Lung (tissue), 12 donors: Measurements from ENCODE around the gene FILIP1. TPM values are rescaled to one million over a fixed set of nuclear protein-coding genes. Genes with fewer than 3 reads are reported as not detected.

Source experiments
- ATAC-seq: fragments of 200-7000 bp; cut with Tn5 transposase; one replicate; pipeline ENCODE4 v1.9.1; 2020; ENCODE audit warnings: moderate number of reproducible peaks; ENCODE audit not compliant: insufficient read depth, low FRiP score
- DNase-seq, 3 donors: peaks; one replicate each; pipeline ENCODE4 v3.0.0-alpha.2; 2013 to 2017
- H3K27ac ChIP-seq, 2 donors: one replicate each; pipeline ENCODE4 v1.5.1; 2013; ENCODE audit warnings: mild to moderate bottlenecking in 2 of 2, moderate library complexity in 2 of 2, control low read depth in 1 of 2, inconsistent platforms in 1 of 2, low read depth in 1 of 2, low read length in 1 of 2
- H3K27me3 ChIP-seq, 3 donors: one replicate each; pipeline ENCODE4 v1.5.1; 2013; ENCODE audit warnings: low read length in 2 of 3; ENCODE audit not compliant: control insufficient read depth in 3 of 3, insufficient read depth in 3 of 3
- H3K36me3 ChIP-seq, 4 donors: one replicate each; pipeline ENCODE4 v1.5.1; 2013; ENCODE audit warnings: low read length in 4 of 4, mild to moderate bottlenecking in 1 of 4, moderate library complexity in 1 of 4; ENCODE audit not compliant: control insufficient read depth in 4 of 4, insufficient read depth in 4 of 4
- H3K4me1 ChIP-seq, 5 donors: one replicate each; pipeline ENCODE4 v1.5.1; 2013; ENCODE audit warnings: low read length in 5 of 5, mild to moderate bottlenecking in 2 of 5, moderate library complexity in 1 of 5; ENCODE audit not compliant: control insufficient read depth in 5 of 5, insufficient read depth in 5 of 5
- H3K4me3 ChIP-seq: one replicate; pipeline ENCODE4 v1.5.1; 2013; ENCODE audit warnings: mild to moderate bottlenecking, control low read depth, moderate library complexity
- H3K9ac ChIP-seq, 2 donors: one replicate each; pipeline ENCODE4 v1.5.1; 2013; ENCODE audit warnings: low read length in 2 of 2, control low read depth in 1 of 2; ENCODE audit not compliant: insufficient read depth in 1 of 2
- H3K9me3 ChIP-seq, 4 donors: one replicate each; pipeline ENCODE4 v1.5.1; 2013; ENCODE audit warnings: low read length in 3 of 4, mild to moderate bottlenecking in 1 of 4, moderate library complexity in 1 of 4; ENCODE audit not compliant: control insufficient read depth in 4 of 4, insufficient read depth in 3 of 4
- WGBS, 2 donors: extraction: QIAGEN DNeasy Blood & Tissue Kit; methylation state at CpG; one replicate each; pipeline ENCODE4 v1.1.7; 2013; 5-methylcytosine and 5-hydroxymethylcytosine counted together
- polyA plus RNA-seq, 2 donors: library from polyadenylated mRNA; stranded (reverse); fragments of 200-250 nt; gene quantifications; one replicate each; pipeline ENCODE4 v1.2.1, GENCODE V29; 2013
- total RNA-seq, 2 donors: library from RNA; depleted of rRNA in 1 of 2; stranded (reverse); fragments of >200 nt in 1 of 2; gene quantifications; one replicate each; pipeline ENCODE4 v1.2.1, GENCODE V29; 2014 to 2021
- TF ChIP-seq, protein P1 (sequence below): IDR thresholded peaks from 2 replicates; pipeline ENCODE4 v1.5.1; 2012; ENCODE audit warnings: mild to moderate bottlenecking; ENCODE audit errors: control extremely low read depth, extremely low read depth
- donor health status: control.
- donor health status: control.
- donor health status: Bipolar disorder and iron deficiency.
- donor health status: healthy.
- donor health status: DM: yes; HTN: yes; CAD: no.

The FILIP1 gene
- total and polyA plus RNA-seq, 4 donors: 5.6 to 24.1 (median 11.1) TPM

DNA sequence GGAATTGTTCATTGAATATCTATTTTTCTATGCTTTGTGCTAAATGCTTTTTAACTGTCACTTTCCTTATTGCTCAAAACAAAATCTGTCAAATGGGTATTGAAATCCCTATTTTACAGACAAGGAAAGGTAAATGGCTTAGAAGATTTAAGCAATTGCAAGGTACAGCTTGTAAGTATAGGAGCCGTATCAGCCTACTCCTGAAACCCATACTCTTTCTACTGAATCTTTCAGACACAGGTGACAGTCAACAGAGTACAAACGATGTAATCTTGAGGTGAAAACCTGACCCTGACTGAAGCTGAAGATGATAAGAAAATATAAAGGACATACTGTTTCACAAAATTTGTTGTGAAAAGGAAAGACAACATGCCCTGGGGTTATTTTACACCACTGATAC is 243.0 kb downstream of the FILIP1 start:
- no peak overlapping the region for H3K4me3 ChIP-seq
- no peak for ATAC-seq
- peaks cover 0 to 6% (median 3%) of the 10 kb centered on the region in 3 donors for H3K27me3 ChIP-seq
- H3K27ac ChIP-seq: no peak overlapping the region
- no peaks in the 10 kb centered on the region for H3K4me1 ChIP-seq
- H3K9ac ChIP-seq: no peak overlapping the region
- DNase-seq: no peak
- no peaks in the 10 kb centered on the region for H3K9me3 ChIP-seq
- peaks cover 2 to 13% (median 6%) of the 10 kb centered on the region in 4 donors for H3K36me3 ChIP-seq
- 84 to 95% methylated on average over 2 of the region's 2 CpGs for WGBS, 2 donors
- TF ChIP-seq, protein P1, sequence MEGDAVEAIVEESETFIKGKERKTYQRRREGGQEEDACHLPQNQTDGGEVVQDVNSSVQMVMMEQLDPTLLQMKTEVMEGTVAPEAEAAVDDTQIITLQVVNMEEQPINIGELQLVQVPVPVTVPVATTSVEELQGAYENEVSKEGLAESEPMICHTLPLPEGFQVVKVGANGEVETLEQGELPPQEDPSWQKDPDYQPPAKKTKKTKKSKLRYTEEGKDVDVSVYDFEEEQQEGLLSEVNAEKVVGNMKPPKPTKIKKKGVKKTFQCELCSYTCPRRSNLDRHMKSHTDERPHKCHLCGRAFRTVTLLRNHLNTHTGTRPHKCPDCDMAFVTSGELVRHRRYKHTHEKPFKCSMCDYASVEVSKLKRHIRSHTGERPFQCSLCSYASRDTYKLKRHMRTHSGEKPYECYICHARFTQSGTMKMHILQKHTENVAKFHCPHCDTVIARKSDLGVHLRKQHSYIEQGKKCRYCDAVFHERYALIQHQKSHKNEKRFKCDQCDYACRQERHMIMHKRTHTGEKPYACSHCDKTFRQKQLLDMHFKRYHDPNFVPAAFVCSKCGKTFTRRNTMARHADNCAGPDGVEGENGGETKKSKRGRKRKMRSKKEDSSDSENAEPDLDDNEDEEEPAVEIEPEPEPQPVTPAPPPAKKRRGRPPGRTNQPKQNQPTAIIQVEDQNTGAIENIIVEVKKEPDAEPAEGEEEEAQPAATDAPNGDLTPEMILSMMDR: no peak

DNA sequence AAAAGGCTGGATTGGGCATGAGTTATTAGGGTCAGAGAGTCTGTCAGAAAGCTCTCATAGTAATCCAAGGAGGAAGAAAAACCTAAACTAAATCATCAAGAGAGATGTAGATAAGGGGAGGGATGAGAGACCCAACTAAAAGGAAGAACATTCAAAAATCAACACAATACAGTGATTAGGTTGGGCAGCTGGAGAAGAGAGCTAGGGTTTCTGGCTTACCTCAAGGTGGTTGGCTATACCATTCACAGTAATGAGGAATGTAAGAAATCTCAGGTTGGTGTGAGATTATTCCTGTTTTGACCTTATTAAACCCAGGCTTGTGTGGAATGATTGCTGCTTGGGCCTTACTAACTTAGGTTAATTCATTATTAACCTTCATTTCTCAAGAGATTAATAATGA is 243.8 kb downstream of the FILIP1 start:
- Histone ChIP-seq H3K27me3 (peaks cover 0 to 7% (median 3%) of the 10 kb centered on the region in 3 donors), H3K9ac (no peak overlapping the region), H3K27ac (no peak overlapping the region), H3K4me1 (no peaks in the 10 kb centered on the region), H3K9me3 (no peaks in the 10 kb centered on the region), H3K36me3 (peaks cover 0 to 9% (median 4%) of the 10 kb centered on the region in 4 donors), H3K4me3 (no peak overlapping the region)
- ATAC-seq: no peak
- DNase-seq: no peak
- TF ChIP-seq, protein P1: no peak

DNA sequence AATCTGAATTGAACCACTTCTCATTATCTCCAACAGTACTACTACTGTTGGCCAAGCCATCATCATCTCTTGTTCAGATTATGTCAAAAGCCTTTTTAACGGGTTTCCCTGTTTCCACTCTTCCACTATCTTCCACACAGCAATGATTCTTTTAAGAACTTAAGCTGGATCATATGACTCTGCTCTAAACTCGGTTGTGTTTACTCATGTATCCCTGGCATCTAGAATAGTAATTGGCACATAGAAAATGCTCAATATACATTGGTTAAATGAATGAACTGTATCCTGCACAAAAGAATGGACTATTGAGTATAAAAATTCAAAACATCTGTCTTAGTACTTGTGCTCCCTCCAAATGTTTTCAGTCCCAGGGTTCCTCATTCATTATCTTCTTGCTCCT is 247.2 kb downstream of the FILIP1 start:
- no peak overlapping the region for H3K27ac ChIP-seq
- H3K4me3 ChIP-seq: no peak overlapping the region
- DNase-seq (no peak), ATAC-seq (no peak)
- TF ChIP-seq, protein P1: no peak
- no peak overlapping the region for H3K9ac ChIP-seq
- no peaks in the 10 kb centered on the region for H3K9me3 ChIP-seq
- peaks cover 0 to 7% (median 3%) of the 10 kb centered on the region in 3 donors for H3K27me3 ChIP-seq
- WGBS, 2 donors: 53 to 67% methylated on average over 2 of the region's 2 CpGs
- no peaks in the 10 kb centered on the region for H3K36me3 ChIP-seq
- H3K4me1 ChIP-seq: peaks cover 0 to 12% (median 3%) of the 10 kb centered on the region in 5 donors

DNA sequence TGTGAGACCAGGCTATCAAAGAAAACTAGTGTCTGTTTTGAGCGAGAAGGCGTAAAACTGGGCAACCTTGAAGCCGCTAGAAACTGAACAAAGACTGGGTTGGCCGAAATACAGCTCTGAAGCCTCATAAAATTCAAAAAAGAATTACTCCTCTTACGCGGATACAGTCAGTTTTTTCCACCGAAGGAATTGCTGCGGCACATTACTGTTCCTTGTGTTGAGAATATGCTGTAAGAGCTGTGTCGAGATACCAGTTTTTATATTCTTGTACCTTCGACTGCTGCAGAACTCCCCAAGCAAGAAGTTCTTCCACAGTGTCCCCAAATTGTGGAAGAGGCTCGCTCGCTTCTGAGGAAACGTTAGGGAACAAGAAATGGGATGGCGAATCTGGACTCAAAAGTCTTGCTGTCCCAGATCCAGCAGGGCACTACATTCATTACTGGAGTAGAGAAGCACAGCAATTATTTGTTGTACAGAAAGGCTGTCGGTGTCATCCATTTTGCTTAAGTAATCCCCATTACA is 249.5 kb downstream of the FILIP1 start:
- DNase-seq (no peak), ATAC-seq (no peak)
- 15 to 23% methylated on average over 15 of the region's 15 CpGs for WGBS, 2 donors
- Histone ChIP-seq H3K4me3 (peak overlapping the region; percentile 41), H3K36me3 (peaks cover 0 to 5% (median under 1%) of the 10 kb centered on the region in 4 donors), H3K27me3 (peaks cover 0 to 7% (median 3%) of the 10 kb centered on the region in 3 donors), H3K9ac (peak overlapping the region; percentile 94), H3K9me3 (no peaks in the 10 kb centered on the region), H3K27ac (peak overlapping the region; percentile 94 to 96), H3K4me1 (peaks cover 0 to 12% (median 3%) of the 10 kb centered on the region in 5 donors)
- TF ChIP-seq, protein P1: no peak
